Measurements from ENCODE around the gene SPATA46.

GRCh38 chr1:162360237-162360873, 16.3 kb downstream of the SPATA46 start:
- no peak for TF ChIP-seq CTCF (IDR thresholded peaks at IDR 0.05)
- TF ChIP-seq POLR2A (IDR thresholded peaks at IDR 0.05), result no peak
